ENCODE measurements around the gene SETD3.
A peak's percentile ranks its signal among the peaks of the same experiment; 100 is the strongest.

DNA sequence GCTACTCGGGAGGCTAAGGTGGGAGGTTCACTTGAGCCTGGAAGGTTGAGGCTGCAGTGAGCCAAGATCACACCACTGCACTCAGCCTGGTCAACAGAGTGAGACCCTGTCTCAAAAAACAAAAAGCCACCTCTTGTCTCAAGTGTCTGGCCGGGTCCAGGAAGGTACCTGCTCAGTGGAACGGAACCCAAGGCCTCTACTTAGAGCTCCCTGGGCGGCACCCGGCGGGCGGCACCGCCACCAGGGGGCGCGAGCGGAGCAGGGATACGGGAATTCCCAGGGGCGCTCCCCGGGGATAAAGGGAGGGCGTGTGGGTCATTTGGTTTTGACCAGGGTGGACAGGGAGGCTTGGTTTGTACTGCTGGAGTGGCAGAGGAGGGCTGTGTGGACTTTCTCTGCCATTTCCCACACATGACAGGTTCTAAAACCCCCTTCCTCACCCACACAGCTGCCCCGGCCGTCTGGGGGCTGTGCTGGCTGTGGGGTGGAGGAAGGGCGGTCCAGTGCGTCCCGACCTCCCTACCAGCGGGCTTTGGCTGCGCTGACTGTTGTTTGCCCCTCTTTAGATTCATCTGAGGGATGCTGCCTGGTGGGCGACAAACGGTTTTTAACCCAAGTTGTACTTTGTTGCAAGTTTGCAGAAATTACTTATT lies 91.4 kb downstream of the SETD3 start:
- TF ChIP-seq, protein P1, sequence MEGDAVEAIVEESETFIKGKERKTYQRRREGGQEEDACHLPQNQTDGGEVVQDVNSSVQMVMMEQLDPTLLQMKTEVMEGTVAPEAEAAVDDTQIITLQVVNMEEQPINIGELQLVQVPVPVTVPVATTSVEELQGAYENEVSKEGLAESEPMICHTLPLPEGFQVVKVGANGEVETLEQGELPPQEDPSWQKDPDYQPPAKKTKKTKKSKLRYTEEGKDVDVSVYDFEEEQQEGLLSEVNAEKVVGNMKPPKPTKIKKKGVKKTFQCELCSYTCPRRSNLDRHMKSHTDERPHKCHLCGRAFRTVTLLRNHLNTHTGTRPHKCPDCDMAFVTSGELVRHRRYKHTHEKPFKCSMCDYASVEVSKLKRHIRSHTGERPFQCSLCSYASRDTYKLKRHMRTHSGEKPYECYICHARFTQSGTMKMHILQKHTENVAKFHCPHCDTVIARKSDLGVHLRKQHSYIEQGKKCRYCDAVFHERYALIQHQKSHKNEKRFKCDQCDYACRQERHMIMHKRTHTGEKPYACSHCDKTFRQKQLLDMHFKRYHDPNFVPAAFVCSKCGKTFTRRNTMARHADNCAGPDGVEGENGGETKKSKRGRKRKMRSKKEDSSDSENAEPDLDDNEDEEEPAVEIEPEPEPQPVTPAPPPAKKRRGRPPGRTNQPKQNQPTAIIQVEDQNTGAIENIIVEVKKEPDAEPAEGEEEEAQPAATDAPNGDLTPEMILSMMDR (IDR thresholded peaks at IDR 0.05): peak; percentile 54 to 80 (median 64)
- TF ChIP-seq POLR2A (IDR thresholded peaks at IDR 0.05): no peak

All from right lobe of liver (tissue), 4 donors.